Adrenal gland (tissue), 12 donors: Measurements from ENCODE around the gene AQP3. TPM values are rescaled to one million over a fixed set of nuclear protein-coding genes. Genes with fewer than 3 reads are reported as not detected.

Experiments used
- DNase-seq, 7 donors: peaks; one replicate each; pipeline ENCODE4 v3.0.0-alpha.2; 2019 to 2020
- H3K27ac ChIP-seq, 5 donors: fragments of 200-600 bp; sonication (generic) in 4 of 5; 1 replicate in 3 of 5; 2 replicates in 2 of 5; pipeline versions ENCODE4 v1.5.1 to v1.8.0; 2016 to 2020; ENCODE audit warnings: mild to moderate bottlenecking in 1 of 5
- H3K27me3 ChIP-seq: fragments of 200-600 bp; 2 replicates; pipeline ENCODE4 v1.8.0; 2021
- H3K36me3 ChIP-seq, 2 donors: fragments of 200-600 bp; replicated peaks in 1 of 2; 1 replicate in 1 of 2; 2 replicates in 1 of 2; pipeline versions ENCODE4 v1.5.1 to v1.8.0; 2018 to 2022
- H3K4me1 ChIP-seq, 2 donors: fragments of 200-600 bp; replicated peaks in 1 of 2; 1 replicate in 1 of 2; 2 replicates in 1 of 2; pipeline versions ENCODE4 v1.5.1 to v1.8.0; 2018 to 2021
- H3K4me3 ChIP-seq, 4 donors: fragments of 200-600 bp; sonication (generic) in 3 of 4; one replicate each; pipeline ENCODE4 v1.5.1; 2016 to 2018
- H3K9me3 ChIP-seq, 3 donors: fragments of 200-600 bp; sonication (generic) in 1 of 3; replicated peaks in 1 of 3; 1 replicate in 2 of 3; 2 replicates in 1 of 3; pipeline versions ENCODE4 v1.5.1 to v1.8.0; 2016 to 2021
- POLR2A ChIP-seq, 2 donors: fragments of 450-650 bp; IDR thresholded peaks; one replicate each; pipeline ENCODE4 v1.6.1; 2017; ENCODE audit warnings: antibody characterized with exemption in 2 of 2, mild to moderate bottlenecking in 2 of 2, moderate library complexity in 1 of 2
- WGBS, 4 donors: extraction: QIAGEN DNeasy Blood & Tissue Kit in 2 of 4; methylation state at CpG; one replicate each; pipeline versions ENCODE4 v1.1.5 to v1.1.7; 2013 to 2017; 5-methylcytosine and 5-hydroxymethylcytosine counted together
- intact Hi-C, 2 donors: fragments of 100-400 bp; cut with DNase I; formaldehyde crosslinking; loops; one replicate each; pipeline versions ENCODE4 v1.14.1 to v1.15.0; 2022 to 2023
- polyA plus RNA-seq, 3 donors: library from polyadenylated mRNA; stranded (reverse); fragments of 200-250 nt in 2 of 3; fragments of 350-450 nt in 1 of 3; fragmentation: Illumina TruSeq in 1 of 3; extraction: RNeasy Lipid Tissue Mini Kit (QIAGEN cat#74804) in 1 of 3; gene quantifications; one replicate each; pipeline ENCODE4 v1.2.3, GENCODE V29; 2013 to 2014
- total RNA-seq, 9 donors: library from RNA; depleted of rRNA in 4 of 9; stranded (reverse); fragments of >200 nt in 4 of 9; fragments of 120-200 nt in 1 of 9; fragmentation: NEBNext Ultra II Directional in 1 of 9; extraction: Animal tissue kit (Norgen Biotek cat#: 25700) in 1 of 9; gene quantifications; one replicate each; pipeline versions ENCODE4 v1.1.0 to v1.2.4, GENCODE V29; 2013 to 2023
- TF ChIP-seq, protein P1 (sequence below), 6 experiments: fragments of 450-650 bp in 4 of 6; fragments of 200-600 bp in 2 of 6; sonication (generic) in 1 of 6; IDR thresholded peaks; 1 replicate in 5 of 6; 2 replicates in 1 of 6; pipeline versions ENCODE4 v1.5.1 to v1.8.0; 2016 to 2021; ENCODE audit warnings: antibody characterized with exemption in 6 of 6, mild to moderate bottlenecking in 2 of 6, moderate library complexity in 1 of 6
- donor health status: healthy with polysubstance abuse.
- donor health status: Bipolar disorder and iron deficiency.
- donor health status: DM: yes; HTN: yes; CAD: no.
- donor health status: DM: no; HTN: no; CAD: no.
- donor health status: DM: no; HTN: no; CAD: no.
- donor health status: DM: yes; HTN: yes; CAD: no.

AQP3 gene
- total and polyA plus RNA-seq, 12 donors: 0.88 to 17.9 (median 2.3) TPM

DNA sequence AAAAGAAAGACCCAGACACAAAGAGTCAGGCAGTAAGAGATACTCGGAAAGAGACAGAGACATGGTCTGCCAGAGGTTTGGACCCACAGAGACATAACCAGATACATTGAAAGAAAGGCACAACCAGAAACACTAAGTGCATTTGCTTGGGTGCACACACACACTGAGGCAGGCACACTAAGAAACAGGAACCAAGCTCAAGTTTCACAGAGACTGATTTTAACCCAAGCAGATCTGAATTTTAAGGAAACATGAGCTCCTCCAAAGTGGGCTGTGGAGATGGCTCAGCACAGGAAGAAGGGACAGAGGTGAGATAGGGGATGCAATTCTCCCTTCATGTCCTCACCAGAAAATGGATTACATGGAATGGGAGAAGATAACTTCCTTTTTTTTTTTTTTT is 9.5 kb downstream of the AQP3 start:
- Histone ChIP-seq H3K27me3 (no peaks in the 10 kb centered on the region), H3K36me3 (no peaks in the 10 kb centered on the region), H3K4me1 (no peaks in the 10 kb centered on the region), H3K4me3 (no peak overlapping the region), H3K27ac (no peak overlapping the region), H3K9me3 (no peaks in the 10 kb centered on the region)
- TF ChIP-seq, protein P1, sequence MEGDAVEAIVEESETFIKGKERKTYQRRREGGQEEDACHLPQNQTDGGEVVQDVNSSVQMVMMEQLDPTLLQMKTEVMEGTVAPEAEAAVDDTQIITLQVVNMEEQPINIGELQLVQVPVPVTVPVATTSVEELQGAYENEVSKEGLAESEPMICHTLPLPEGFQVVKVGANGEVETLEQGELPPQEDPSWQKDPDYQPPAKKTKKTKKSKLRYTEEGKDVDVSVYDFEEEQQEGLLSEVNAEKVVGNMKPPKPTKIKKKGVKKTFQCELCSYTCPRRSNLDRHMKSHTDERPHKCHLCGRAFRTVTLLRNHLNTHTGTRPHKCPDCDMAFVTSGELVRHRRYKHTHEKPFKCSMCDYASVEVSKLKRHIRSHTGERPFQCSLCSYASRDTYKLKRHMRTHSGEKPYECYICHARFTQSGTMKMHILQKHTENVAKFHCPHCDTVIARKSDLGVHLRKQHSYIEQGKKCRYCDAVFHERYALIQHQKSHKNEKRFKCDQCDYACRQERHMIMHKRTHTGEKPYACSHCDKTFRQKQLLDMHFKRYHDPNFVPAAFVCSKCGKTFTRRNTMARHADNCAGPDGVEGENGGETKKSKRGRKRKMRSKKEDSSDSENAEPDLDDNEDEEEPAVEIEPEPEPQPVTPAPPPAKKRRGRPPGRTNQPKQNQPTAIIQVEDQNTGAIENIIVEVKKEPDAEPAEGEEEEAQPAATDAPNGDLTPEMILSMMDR (IDR thresholded peaks at IDR 0.05): no peak
- TF ChIP-seq POLR2A (IDR thresholded peaks at IDR 0.05): no peak
- intact Hi-C loops: no loop called here
- WGBS, 4 donors: 72 to 90% (median 85%) methylated on average over 1 of the region's 1 CpG
- no peak for DNase-seq

DNA sequence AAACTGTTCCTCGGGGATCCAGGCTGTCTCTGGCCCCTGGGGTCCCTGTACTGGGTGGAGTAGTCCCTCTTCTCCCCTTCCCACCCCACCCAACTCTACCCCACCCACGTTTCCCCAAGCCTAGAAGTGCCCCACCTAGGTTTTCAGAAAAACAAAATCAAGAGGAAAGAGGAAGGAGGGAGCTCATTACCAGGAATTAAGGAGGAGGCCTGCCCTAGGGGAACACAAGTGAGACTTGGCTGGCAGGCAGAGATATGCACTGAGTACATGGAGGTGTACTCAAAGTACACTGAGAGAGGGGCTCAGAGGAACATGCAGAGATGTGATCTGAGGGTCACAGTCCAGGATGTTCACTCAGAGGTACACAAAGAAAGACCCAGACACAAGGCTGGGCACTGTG is 10.2 kb downstream of the AQP3 start:
- H3K36me3 ChIP-seq: no peaks in the 10 kb centered on the region
- no peak overlapping the region for H3K27ac ChIP-seq
- TF ChIP-seq, protein P1 (IDR thresholded peaks at IDR 0.05): no peak
- TF ChIP-seq POLR2A (IDR thresholded peaks at IDR 0.05): no peak
- 33 to 74% (median 50%) methylated on average over 2 of the region's 2 CpGs for WGBS, 4 donors
- no peak overlapping the region for H3K4me3 ChIP-seq
- H3K9me3 ChIP-seq: no peaks in the 10 kb centered on the region
- H3K27me3 ChIP-seq: no peaks in the 10 kb centered on the region
- DNase-seq: no peak
- H3K4me1 ChIP-seq: no peaks in the 10 kb centered on the region
- intact Hi-C loops: no loop called here

DNA sequence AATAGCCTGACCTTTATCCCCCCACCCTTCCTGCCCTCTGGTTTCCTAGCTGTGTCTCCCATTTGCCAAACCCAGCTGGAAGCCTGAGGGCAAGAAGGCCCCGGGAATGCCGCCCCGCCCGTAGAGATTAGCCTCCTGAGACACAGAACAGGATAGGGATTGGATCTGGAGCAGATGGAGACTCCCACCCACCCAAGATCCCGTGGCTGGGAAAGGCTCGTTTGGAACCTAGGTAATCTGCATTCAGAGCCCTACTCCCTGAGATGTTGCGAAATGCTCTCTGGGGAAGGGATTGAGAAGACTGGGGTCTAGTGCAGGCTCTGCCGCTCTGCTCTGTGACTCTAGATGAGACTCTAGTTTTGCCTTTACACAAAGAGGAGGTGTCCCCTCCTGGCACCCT is 10.9 kb downstream of the AQP3 start:
- Histone ChIP-seq H3K4me1 (no peaks in the 10 kb centered on the region), H3K27me3 (no peaks in the 10 kb centered on the region), H3K9me3 (no peaks in the 10 kb centered on the region), H3K4me3 (no peak overlapping the region), H3K36me3 (no peaks in the 10 kb centered on the region), H3K27ac (no peak overlapping the region)
- intact Hi-C loops: no loop called here
- DNase-seq: no peak
- TF ChIP-seq POLR2A (IDR thresholded peaks at IDR 0.05): no peak
- TF ChIP-seq, protein P1 (IDR thresholded peaks at IDR 0.05): no peak
- 52 to 73% (median 67%) methylated on average over 7 to 8 of the region's 8 CpGs for WGBS, 4 donors

DNA sequence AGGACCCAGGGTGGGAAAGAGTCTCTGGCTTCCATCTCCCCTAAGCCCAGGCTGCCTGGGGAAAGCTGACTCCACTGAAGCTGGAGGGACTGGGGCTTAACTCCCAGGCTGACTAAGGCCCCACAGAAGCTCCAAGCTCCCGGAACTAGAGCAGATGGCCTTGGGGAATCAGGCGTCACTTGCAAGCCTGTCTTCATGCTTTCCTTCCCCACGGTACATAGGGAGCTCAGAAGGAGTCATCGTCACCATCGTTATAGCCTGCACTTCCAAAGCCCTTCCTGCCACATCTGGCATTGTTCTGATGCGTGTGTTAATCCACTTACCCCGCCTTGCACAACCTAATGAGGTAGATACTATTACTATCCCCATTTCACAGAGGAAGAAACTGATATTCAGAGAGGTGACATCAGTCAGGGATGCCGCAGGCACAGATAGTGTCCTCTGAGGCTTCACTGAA is 11.5 kb downstream of the AQP3 start:
- H3K27ac ChIP-seq: no peak overlapping the region
- H3K9me3 ChIP-seq: no peaks in the 10 kb centered on the region
- H3K27me3 ChIP-seq: no peaks in the 10 kb centered on the region
- no peak overlapping the region for H3K4me3 ChIP-seq
- DNase-seq: peak in 5 of 7 donors; percentile 50 to 64 (median 57)
- intact Hi-C loops: no loop called here
- H3K4me1 ChIP-seq: no peaks in the 10 kb centered on the region
- WGBS, 4 donors: 50 to 75% (median 61%) methylated on average over 8 of the region's 8 CpGs
- TF ChIP-seq, protein P1 (IDR thresholded peaks at IDR 0.05): no peak
- no peak for TF ChIP-seq POLR2A (IDR thresholded peaks at IDR 0.05)
- H3K36me3 ChIP-seq: no peaks in the 10 kb centered on the region
